Measurements from ENCODE around the gene STAC. TPM values are rescaled to one million over a fixed set of nuclear protein-coding genes. Genes with fewer than 3 reads are reported as not detected.

Gene STAC
- total RNA-seq, 1 experiment from 2014 or later, result 2.0 TPM

DNA sequence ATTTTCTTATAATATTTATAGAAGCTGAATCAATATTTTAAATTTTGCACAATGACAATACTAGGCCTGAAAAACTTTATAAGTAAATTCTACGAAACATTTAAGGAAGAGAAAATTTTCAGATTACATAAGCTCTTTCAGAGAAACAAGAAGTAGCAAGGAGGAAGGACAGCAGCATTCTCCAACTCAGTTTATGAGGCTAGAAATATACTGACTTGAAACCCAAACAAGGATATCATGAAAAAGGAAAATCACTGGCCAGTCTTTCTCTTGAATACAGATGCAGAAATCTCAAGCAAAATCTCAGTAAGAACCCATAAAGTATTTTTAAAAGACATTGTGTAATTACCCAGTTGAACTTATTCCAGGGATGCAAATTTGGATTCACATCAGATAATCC, 121.3 kb downstream of the STAC start:
- Histone ChIP-seq H3K27me3 (replicated peaks; ENCODE audit: insufficient read depth, low read depth, low read length, poor library complexity) (no peaks in the 10 kb centered on the region), H3K4me1 (ENCODE audit: insufficient read depth, low read length, poor library complexity, severe bottlenecking) (no peaks in the 10 kb centered on the region), H3K4me3 (ENCODE audit: low read depth, low read length, poor library complexity, severe bottlenecking) (no peak overlapping the region), H3K36me3 (ENCODE audit: insufficient read depth, low read length, poor library complexity, severe bottlenecking) (no peaks in the 10 kb centered on the region), H3K9me3 (ENCODE audit: low read depth, low read length, poor library complexity, severe bottlenecking) (no peaks in the 10 kb centered on the region), H3K27ac (ENCODE audit: low read depth, low read length, poor library complexity, severe bottlenecking) (no peak overlapping the region)
- DNase-seq (ENCODE audit: low spot score), result no peak
- no TSS peak for BruUV-seq (replicated peaks)
- ChIA-PET POLR2A (ENCODE audit: low non-redundant PET) (no interaction called here), CTCF (no interaction called here)
- no peak for TF ChIP-seq EZH2 (IDR thresholded peaks at IDR 0.05; ENCODE audit: borderline replicate concordance, low read depth, low read length, poor library complexity, severe bottlenecking)
- no peak for TF ChIP-seq CTCF (conservative IDR thresholded peaks at IDR 0.05; ENCODE audit: low read depth, low read length)
- intact Hi-C loops (cut with micrococcal nuclease; ENCODE audit: unreplicated experiment), result no loop called here

DNA sequence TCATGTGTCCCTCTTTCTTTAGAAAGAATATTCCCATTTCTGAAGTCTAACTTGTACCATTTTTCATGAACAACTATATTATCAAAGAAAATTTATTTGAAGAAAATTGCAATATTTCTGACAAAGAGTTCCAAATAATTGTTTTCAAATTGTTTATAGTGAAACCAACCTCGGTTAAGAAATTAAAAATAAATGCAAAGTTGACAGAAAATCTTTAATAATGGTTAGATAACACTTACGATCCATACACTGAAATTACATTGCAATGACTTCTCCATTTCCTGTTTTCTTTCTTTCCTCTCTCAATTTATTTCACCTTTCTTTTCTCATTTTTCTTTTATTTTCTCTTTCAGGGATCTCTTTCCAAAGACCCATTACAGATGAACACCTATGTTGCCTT, 125.1 kb downstream of the STAC start:
- Histone ChIP-seq H3K27me3 (replicated peaks; ENCODE audit: insufficient read depth, low read depth, low read length, poor library complexity) (no peaks in the 10 kb centered on the region), H3K4me3 (ENCODE audit: low read depth, low read length, poor library complexity, severe bottlenecking) (no peak overlapping the region), H3K36me3 (ENCODE audit: insufficient read depth, low read length, poor library complexity, severe bottlenecking) (no peaks in the 10 kb centered on the region), H3K4me1 (ENCODE audit: insufficient read depth, low read length, poor library complexity, severe bottlenecking) (no peaks in the 10 kb centered on the region), H3K9me3 (ENCODE audit: low read depth, low read length, poor library complexity, severe bottlenecking) (no peaks in the 10 kb centered on the region), H3K27ac (ENCODE audit: low read depth, low read length, poor library complexity, severe bottlenecking) (no peak overlapping the region)
- no peak for DNase-seq (ENCODE audit: low spot score)
- CTCF ChIA-PET, result no interaction called here
- intact Hi-C loops (cut with micrococcal nuclease; ENCODE audit: unreplicated experiment), result no loop called here
- POLR2A ChIA-PET (ENCODE audit: low non-redundant PET), result no interaction called here
- no TSS peak for BruUV-seq (replicated peaks)
- no peak for TF ChIP-seq CTCF (conservative IDR thresholded peaks at IDR 0.05; ENCODE audit: low read depth, low read length)

DNA sequence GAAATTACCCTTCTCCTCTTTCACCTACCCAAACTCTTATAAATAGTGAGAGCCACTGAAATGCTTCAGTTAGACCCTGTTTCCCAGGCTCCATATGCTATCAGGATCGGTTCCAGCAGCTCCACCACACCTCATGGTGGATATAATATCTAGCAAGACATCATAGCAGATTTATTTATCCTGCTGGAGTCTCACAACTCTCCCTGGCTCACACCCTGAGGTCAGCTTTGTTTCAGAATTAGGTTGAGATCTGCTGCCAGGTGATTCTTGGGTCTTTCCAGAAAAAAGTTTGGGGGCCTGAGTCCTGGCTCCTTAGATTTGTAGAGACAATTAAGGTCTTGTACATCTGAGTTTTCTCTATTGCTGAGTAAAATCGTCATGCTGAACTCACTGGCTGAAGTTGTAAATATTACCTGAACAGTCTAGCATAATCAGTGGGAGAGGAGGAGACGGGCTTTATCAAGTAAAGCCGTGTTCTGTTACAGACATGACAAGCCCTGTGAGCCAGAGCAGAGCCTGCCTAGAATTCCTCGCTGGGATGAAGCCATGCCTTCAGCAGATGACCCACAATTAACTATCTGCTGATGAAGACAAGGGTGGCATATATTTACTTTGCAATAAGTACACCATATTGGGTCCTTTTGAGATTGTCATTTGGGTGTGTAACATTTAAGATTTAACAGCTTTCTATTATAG, 131.6 kb downstream of the STAC start:
- Histone ChIP-seq H3K9me3 (ENCODE audit: low read depth, low read length, poor library complexity, severe bottlenecking) (no peaks in the 10 kb centered on the region), H3K4me3 (ENCODE audit: low read depth, low read length, poor library complexity, severe bottlenecking) (no peak overlapping the region), H3K4me1 (ENCODE audit: insufficient read depth, low read length, poor library complexity, severe bottlenecking) (no peaks in the 10 kb centered on the region), H3K27me3 (replicated peaks; ENCODE audit: insufficient read depth, low read depth, low read length, poor library complexity) (no peaks in the 10 kb centered on the region), H3K36me3 (ENCODE audit: insufficient read depth, low read length, poor library complexity, severe bottlenecking) (no peaks in the 10 kb centered on the region), H3K27ac (ENCODE audit: low read depth, low read length, poor library complexity, severe bottlenecking) (no peak overlapping the region)
- no peak for DNase-seq (ENCODE audit: low spot score)
- intact Hi-C loops (cut with micrococcal nuclease; ENCODE audit: unreplicated experiment), result no loop called here
- no TSS peak for BruUV-seq (replicated peaks)
- CTCF ChIA-PET, result no interaction called here
- POLR2A ChIA-PET (ENCODE audit: low non-redundant PET), result no interaction called here
- no peak for TF ChIP-seq CTCF (conservative IDR thresholded peaks at IDR 0.05; ENCODE audit: low read depth, low read length)
- no peak for TF ChIP-seq EZH2 (IDR thresholded peaks at IDR 0.05; ENCODE audit: borderline replicate concordance, low read depth, low read length, poor library complexity, severe bottlenecking)

Data from A673 (cell line).